ENCODE results near the gene RNF125. TPM values are rescaled to one million over a fixed set of nuclear protein-coding genes. Genes with fewer than 3 reads are reported as not detected.

The RNF125 gene
- total RNA-seq, 1 experiment from 2014 or later, result 0.50 TPM

DNA sequence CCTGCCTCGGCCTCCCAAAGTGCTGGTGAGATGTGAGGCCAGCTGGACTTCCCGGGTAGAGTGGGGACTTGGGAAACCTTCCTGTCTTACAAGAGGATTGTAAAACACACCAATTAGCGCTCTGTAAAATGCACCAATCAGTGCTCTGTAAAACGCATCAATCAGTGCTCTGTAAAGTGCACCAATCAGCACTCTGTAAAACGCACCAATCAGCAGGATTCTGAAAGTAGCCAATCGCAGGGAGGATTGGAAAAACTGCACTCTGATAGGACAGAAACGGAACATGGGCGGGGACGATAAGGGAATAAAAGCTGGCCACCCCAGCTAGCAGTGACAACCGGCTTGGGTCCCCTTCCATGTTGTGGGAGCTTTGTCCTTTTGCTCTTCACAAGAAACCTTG lies 19.0 kb downstream of the RNF125 start:
- CTCF ChIA-PET, result interaction anchor here (0.6 kb wide), 2 partner anchors 135 to 494 kb away, joined by 3 read pairs; no protein-coding TSS in a partner anchor
- no TSS peak for BruUV-seq (replicated peaks)
- H3K9me3 Mint-ChIP-seq (ENCODE audit: low read depth, unreplicated experiment), result peaks cover 3% of the 10 kb centered on the region
- H3K27ac Mint-ChIP-seq (ENCODE audit: unreplicated experiment), result no peak overlapping the region
- TF ChIP-seq, protein P1, sequence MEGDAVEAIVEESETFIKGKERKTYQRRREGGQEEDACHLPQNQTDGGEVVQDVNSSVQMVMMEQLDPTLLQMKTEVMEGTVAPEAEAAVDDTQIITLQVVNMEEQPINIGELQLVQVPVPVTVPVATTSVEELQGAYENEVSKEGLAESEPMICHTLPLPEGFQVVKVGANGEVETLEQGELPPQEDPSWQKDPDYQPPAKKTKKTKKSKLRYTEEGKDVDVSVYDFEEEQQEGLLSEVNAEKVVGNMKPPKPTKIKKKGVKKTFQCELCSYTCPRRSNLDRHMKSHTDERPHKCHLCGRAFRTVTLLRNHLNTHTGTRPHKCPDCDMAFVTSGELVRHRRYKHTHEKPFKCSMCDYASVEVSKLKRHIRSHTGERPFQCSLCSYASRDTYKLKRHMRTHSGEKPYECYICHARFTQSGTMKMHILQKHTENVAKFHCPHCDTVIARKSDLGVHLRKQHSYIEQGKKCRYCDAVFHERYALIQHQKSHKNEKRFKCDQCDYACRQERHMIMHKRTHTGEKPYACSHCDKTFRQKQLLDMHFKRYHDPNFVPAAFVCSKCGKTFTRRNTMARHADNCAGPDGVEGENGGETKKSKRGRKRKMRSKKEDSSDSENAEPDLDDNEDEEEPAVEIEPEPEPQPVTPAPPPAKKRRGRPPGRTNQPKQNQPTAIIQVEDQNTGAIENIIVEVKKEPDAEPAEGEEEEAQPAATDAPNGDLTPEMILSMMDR (IDR thresholded peaks at IDR 0.05; ENCODE audit: unreplicated experiment), result no peak
- H3K4me3 Mint-ChIP-seq (ENCODE audit: low read depth, unreplicated experiment), result no peak overlapping the region
- intact Hi-C loops (cut with micrococcal nuclease; ENCODE audit: unreplicated experiment), result no loop called here
- H3K4me1 Mint-ChIP-seq (ENCODE audit: low read depth, unreplicated experiment), result peaks cover 9% of the 10 kb centered on the region
- no peaks in the 10 kb centered on the region for H3K36me3 Mint-ChIP-seq (ENCODE audit: insufficient read depth, unreplicated experiment)
- H3K27me3 Mint-ChIP-seq (ENCODE audit: unreplicated experiment), result peaks cover 9% of the 10 kb centered on the region
- DNase-seq, result no peak

DNA sequence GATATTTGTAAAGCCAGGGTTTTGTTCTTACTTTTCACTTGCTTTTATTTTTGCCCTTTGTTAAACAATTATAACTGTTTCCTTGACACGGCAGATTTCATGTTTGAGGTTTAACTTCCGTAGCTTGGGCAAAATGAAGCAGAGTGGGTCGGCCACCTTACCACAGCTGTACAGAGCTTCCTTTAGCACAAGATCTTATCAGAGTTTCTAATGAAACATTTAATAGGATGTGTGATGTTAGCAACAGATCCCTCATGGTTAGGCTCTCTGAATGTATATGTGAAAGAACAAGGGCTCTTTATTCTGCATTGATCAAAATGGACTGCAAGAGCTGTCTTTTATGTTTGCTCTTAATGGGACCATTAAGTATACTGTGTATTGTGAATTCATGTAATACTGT lies 22.3 kb downstream of the RNF125 start:
- intact Hi-C loops (cut with micrococcal nuclease; ENCODE audit: unreplicated experiment), result no loop called here
- TF ChIP-seq, protein P1 (IDR thresholded peaks at IDR 0.05; ENCODE audit: unreplicated experiment), result no peak
- H3K27ac Mint-ChIP-seq (ENCODE audit: unreplicated experiment), result peak overlapping the region; percentile 24
- CTCF ChIA-PET, result no interaction called here
- no peaks in the 10 kb centered on the region for H3K27me3 Mint-ChIP-seq (ENCODE audit: unreplicated experiment)
- H3K4me1 Mint-ChIP-seq (ENCODE audit: low read depth, unreplicated experiment), result peaks cover 9% of the 10 kb centered on the region
- BruUV-seq (replicated peaks), result no TSS peak
- H3K36me3 Mint-ChIP-seq (ENCODE audit: insufficient read depth, unreplicated experiment), result no peaks in the 10 kb centered on the region
- DNase-seq, result no peak
- H3K9me3 Mint-ChIP-seq (ENCODE audit: low read depth, unreplicated experiment), result peaks cover 3% of the 10 kb centered on the region
- no peak overlapping the region for H3K4me3 Mint-ChIP-seq (ENCODE audit: low read depth, unreplicated experiment)

DNA sequence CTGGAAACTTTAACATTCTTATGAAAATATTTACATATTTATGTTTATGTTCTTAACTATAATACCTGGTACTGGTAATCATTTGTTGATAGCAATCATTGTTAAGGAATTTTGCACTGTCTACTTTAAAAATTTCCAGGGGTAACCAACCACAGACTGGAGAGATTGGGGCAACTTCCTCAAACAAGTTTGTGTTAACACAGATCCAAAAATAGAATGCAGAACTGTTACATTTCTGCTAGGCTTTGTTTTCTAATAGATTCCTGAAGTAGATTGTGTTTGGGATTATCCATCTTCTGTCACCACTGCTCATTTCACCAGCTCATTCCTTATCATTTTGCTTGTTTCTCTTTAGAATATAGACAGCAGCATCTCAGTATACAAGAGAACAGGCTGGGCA lies 23.7 kb downstream of the RNF125 start:
- Mint-ChIP-seq H3K4me1 (ENCODE audit: low read depth, unreplicated experiment) (peaks cover 9% of the 10 kb centered on the region), H3K9me3 (ENCODE audit: low read depth, unreplicated experiment) (peaks cover 3% of the 10 kb centered on the region), H3K36me3 (ENCODE audit: insufficient read depth, unreplicated experiment) (no peaks in the 10 kb centered on the region), H3K27me3 (ENCODE audit: unreplicated experiment) (no peaks in the 10 kb centered on the region), H3K4me3 (ENCODE audit: low read depth, unreplicated experiment) (no peak overlapping the region), H3K27ac (ENCODE audit: unreplicated experiment) (no peak overlapping the region)
- no peak for DNase-seq
- TF ChIP-seq, protein P1 (IDR thresholded peaks at IDR 0.05; ENCODE audit: unreplicated experiment), result no peak
- BruUV-seq (replicated peaks), result no TSS peak
- intact Hi-C loops (cut with micrococcal nuclease; ENCODE audit: unreplicated experiment), result no loop called here
- CTCF ChIA-PET, result no interaction called here

DNA sequence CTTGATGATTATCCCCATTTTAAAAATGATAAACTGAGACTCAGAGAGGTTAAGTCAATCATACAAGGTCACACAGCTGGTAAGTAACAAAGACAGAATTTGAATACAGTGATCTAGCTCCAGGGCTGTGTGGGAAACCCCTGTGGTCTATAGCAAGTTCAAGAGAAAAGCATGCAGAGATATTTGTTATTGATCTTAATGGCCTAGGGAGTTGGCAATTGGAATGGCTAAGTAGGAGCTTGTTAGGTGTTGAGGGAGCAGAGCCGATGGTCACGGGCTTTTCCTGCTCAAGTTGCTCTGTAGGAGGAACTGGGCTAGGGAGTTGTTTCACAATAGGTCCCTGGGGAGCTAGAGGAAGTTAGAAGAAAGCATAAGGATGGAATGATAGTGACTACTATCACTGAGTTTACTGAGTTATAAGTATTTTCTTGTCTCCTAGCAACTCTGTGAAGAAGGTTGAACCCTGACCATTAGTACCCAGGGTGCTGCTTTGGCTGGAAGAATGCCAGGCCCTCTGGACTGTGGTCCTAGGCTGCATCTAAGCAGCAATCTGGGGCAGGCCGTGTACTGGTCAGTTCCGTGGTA lies 30.0 kb downstream of the RNF125 start:
- CTCF ChIA-PET, result interaction anchor here (1.6 kb wide), 1 partner anchor 24 kb away, joined by 4 read pairs; no protein-coding TSS in a partner anchor
- Mint-ChIP-seq H3K4me1 (ENCODE audit: low read depth, unreplicated experiment) (no peaks in the 10 kb centered on the region), H3K36me3 (ENCODE audit: insufficient read depth, unreplicated experiment) (no peaks in the 10 kb centered on the region), H3K9me3 (ENCODE audit: low read depth, unreplicated experiment) (no peaks in the 10 kb centered on the region), H3K27me3 (ENCODE audit: unreplicated experiment) (no peaks in the 10 kb centered on the region), H3K27ac (ENCODE audit: unreplicated experiment) (no peak overlapping the region), H3K4me3 (ENCODE audit: low read depth, unreplicated experiment) (no peak overlapping the region)
- intact Hi-C loops (cut with micrococcal nuclease; ENCODE audit: unreplicated experiment), result no loop called here
- no TSS peak for BruUV-seq (replicated peaks)
- TF ChIP-seq, protein P1 (IDR thresholded peaks at IDR 0.05; ENCODE audit: unreplicated experiment), result no peak
- DNase-seq, result no peak

Data from Calu3 (cell line).